Chondrocyte (in vitro differentiated cells): ENCODE results near the gene SLC35B2. TPM values are rescaled to one million over a fixed set of nuclear protein-coding genes. Genes with fewer than 3 reads are reported as not detected.
A peak's percentile ranks its signal among the peaks of the same experiment; 100 is the strongest.

Experiments used
- DNase-seq: peaks from one replicate; pipeline ENCODE4 v3.0.0; 2021; ENCODE audit warnings: mixed read lengths, low spot score
- H3K27ac Mint-ChIP-seq: one replicate; pipeline ENCODE4 v1.8.0; 2021; ENCODE audit warnings: mild to moderate bottlenecking, moderate library complexity, mixed read lengths; ENCODE audit not compliant: unreplicated experiment
- H3K27me3 Mint-ChIP-seq: 2 replicates; pipeline ENCODE4 v1.8.0; 2021; ENCODE audit warnings: low read depth, mixed read lengths
- H3K36me3 Mint-ChIP-seq: 2 replicates; pipeline ENCODE4 v1.8.0; 2021; ENCODE audit warnings: low read depth, mixed read lengths
- H3K4me1 Mint-ChIP-seq: 2 replicates; pipeline ENCODE4 v1.8.0; 2021; ENCODE audit warnings: low read depth, mild to moderate bottlenecking, mixed read lengths
- H3K4me3 Mint-ChIP-seq: one replicate; pipeline ENCODE4 v1.8.0; 2021; ENCODE audit warnings: mild to moderate bottlenecking, moderate library complexity, mixed read lengths; ENCODE audit not compliant: unreplicated experiment
- H3K9me3 Mint-ChIP-seq: 2 replicates; pipeline ENCODE4 v1.8.0; 2021; ENCODE audit warnings: low read depth, mixed read lengths
- total RNA-seq: library from RNA; stranded (reverse); gene quantifications from 3 replicates; pipeline ENCODE4 v1.2.1, GENCODE V29; 2021
- TF ChIP-seq, protein P1 (sequence below): fragments of 200-600 bp; sonication (generic); IDR thresholded peaks from 2 replicates; pipeline ENCODE4 v1.5.0; 2021; ENCODE audit warnings: antibody characterized with exemption, mild to moderate bottlenecking, moderate library complexity

Gene SLC35B2
- total RNA-seq, 1 donor from 2014 or later: 71.5 TPM

DNA sequence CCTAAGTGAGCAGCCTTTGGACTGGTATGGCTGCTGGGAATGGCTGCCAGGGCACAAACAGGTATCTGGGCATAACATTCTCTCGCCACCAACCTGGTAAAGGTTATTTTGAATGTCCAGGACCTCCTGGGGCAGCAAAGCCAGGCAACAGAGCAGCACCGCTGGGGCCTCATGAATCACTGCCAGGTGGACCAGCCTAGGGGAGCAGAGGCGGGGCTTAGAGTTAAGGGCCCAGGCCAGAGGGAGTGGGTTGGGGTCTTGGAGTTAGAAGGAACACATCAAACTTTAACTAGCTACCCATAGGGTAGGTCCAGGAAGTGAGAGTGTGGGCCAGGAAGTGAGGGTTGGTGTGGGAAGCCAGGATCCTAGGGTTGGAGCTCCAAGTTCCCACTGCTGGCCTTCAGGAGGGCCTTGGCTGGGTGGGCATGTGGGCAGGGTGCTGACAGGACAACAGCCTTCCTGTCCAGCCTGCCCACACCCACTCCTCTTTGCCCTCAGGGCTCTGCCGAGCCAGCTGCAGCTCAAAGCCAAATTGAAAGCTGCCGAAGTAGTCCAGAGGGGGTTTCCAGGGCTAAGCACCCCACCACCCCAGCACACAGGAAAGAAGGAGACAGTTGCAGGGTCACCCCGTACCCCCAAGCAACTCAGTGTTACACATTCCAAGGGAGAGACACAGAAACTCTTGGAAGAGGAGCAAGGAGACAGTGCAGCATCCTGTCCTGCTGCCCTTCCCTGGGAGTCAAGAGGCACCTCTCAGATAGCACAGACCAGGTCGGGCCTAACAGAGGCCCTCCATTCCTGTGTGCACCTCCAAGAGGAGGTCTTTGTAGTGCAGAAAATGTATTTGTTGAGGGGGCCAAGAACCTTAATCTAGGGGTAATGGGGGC is 5.4 kb upstream of the SLC35B2 start:
- peaks cover 36% of the 10 kb centered on the region for H3K4me1 Mint-ChIP-seq
- peak; percentile 54 for DNase-seq
- no peak overlapping the region for H3K27ac Mint-ChIP-seq
- TF ChIP-seq, protein P1, sequence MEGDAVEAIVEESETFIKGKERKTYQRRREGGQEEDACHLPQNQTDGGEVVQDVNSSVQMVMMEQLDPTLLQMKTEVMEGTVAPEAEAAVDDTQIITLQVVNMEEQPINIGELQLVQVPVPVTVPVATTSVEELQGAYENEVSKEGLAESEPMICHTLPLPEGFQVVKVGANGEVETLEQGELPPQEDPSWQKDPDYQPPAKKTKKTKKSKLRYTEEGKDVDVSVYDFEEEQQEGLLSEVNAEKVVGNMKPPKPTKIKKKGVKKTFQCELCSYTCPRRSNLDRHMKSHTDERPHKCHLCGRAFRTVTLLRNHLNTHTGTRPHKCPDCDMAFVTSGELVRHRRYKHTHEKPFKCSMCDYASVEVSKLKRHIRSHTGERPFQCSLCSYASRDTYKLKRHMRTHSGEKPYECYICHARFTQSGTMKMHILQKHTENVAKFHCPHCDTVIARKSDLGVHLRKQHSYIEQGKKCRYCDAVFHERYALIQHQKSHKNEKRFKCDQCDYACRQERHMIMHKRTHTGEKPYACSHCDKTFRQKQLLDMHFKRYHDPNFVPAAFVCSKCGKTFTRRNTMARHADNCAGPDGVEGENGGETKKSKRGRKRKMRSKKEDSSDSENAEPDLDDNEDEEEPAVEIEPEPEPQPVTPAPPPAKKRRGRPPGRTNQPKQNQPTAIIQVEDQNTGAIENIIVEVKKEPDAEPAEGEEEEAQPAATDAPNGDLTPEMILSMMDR: no peak
- no peaks in the 10 kb centered on the region for H3K27me3 Mint-ChIP-seq
- no peaks in the 10 kb centered on the region for H3K36me3 Mint-ChIP-seq
- H3K9me3 Mint-ChIP-seq: no peaks in the 10 kb centered on the region
- peak overlapping the region; percentile 84 for H3K4me3 Mint-ChIP-seq

DNA sequence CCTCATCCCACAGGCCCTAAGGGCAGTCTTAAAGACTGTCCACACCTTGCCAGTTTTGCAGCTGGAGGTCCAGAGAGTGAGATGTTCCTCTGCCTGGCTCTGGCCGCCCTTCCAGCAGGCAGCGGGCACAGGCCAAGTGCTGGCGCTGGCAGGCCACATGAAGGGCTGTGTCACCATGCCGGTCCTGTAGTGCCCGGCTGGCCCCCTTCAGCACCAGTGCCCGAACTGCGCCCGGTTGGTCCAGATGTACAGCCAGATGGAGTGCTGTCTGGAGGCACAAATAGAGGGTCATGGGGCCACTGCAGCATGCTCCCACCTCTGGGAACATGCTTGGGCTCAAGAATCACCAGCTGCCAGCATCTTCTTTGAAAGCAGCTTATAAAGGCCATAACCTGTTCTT is 4.3 kb upstream of the SLC35B2 start:
- Mint-ChIP-seq H3K4me3 (no peak overlapping the region), H3K4me1 (peaks cover 40% of the 10 kb centered on the region), H3K27me3 (no peaks in the 10 kb centered on the region), H3K9me3 (no peaks in the 10 kb centered on the region), H3K36me3 (no peaks in the 10 kb centered on the region), H3K27ac (no peak overlapping the region)
- TF ChIP-seq, protein P1: no peak
- DNase-seq: peak; percentile 79

GRCh38 chr6:44260451-44261297 is 3.3 kb upstream of the SLC35B2 start:
- Mint-ChIP-seq H3K4me1 (peaks cover 48% of the 10 kb centered on the region), H3K4me3 (no peak overlapping the region), H3K27me3 (no peaks in the 10 kb centered on the region), H3K36me3 (no peaks in the 10 kb centered on the region), H3K27ac (no peak overlapping the region), H3K9me3 (no peaks in the 10 kb centered on the region)
- no peak for DNase-seq
- TF ChIP-seq, protein P1: no peak

GRCh38 chr6:44260011-44260410 is 2.7 kb upstream of the SLC35B2 start:
- TF ChIP-seq, protein P1: no peak

GRCh38 chr6:44258921-44259320 is 1.6 kb upstream of the SLC35B2 start:
- no peaks in the 10 kb centered on the region for H3K27me3 Mint-ChIP-seq
- TF ChIP-seq, protein P1: no peak
- peak; percentile 58 for DNase-seq
- peak overlapping the region; percentile 83 for H3K27ac Mint-ChIP-seq
- H3K4me3 Mint-ChIP-seq: no peak overlapping the region
- no peaks in the 10 kb centered on the region for H3K9me3 Mint-ChIP-seq
- peaks cover 47% of the 10 kb centered on the region for H3K4me1 Mint-ChIP-seq
- peaks cover 12% of the 10 kb centered on the region for H3K36me3 Mint-ChIP-seq

More at GRCh38 chr6:44260011-44260410, 2.7 kb upstream of the SLC35B2 start:
- peak; percentile 86 for DNase-seq
- peaks cover 5% of the 10 kb centered on the region for H3K36me3 Mint-ChIP-seq
- peaks cover 51% of the 10 kb centered on the region for H3K4me1 Mint-ChIP-seq
- H3K9me3 Mint-ChIP-seq: no peaks in the 10 kb centered on the region
- H3K4me3 Mint-ChIP-seq: no peak overlapping the region
- no peaks in the 10 kb centered on the region for H3K27me3 Mint-ChIP-seq
- no peak overlapping the region for H3K27ac Mint-ChIP-seq
